ENCODE measurements around the gene RSPO3.
"Not testable (repeated sequence)": the region's sequence is repeated elsewhere in the genome, so short reads cannot be mapped to it uniquely, and the experiment has no call there.

The RSPO3 gene

DNA sequence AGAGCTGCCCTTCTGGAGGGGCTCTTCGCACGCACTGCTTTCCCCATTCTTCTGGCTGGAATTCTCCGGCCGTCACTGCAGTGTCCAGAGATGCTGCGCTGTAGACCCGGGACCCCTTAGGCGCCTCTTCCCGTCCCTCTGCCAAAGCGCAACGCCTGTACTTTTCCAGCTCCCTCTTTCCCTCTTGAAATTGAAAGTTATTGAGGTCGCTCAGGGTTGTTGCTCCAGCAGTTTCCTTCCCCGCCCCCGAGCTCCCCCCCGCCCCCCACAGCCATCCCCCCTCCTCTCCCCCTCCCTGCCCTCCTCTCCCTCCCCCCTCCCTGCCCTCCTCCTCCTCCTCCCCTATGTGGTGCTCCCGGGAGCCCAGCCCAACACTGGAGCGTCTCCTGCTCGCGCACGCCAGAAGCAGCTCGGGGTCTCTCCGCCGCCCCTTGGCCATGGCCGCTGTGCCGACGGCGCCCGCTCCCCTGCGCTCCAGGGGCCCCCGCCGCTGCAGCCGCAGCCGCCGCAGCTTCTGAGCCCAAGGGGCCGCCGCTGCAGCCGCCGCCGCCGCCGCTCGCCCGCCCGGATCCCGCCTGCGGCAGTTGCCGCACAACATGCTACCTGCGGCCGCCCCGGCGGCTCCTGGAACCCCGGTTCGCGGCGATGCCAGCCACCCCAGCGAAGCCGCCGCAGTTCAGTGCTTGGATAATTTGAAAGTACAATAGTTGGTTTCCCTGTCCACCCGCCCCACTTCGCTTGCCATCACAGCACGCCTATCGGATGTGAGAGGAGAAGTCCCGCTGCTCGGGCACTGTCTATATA is at the start of gene RSPO3:
TSS of gene RSPO3 (plus strand) at position 374 of the 804 bp plus-strand sequence. CDS start 522 bp downstream, outside the sequence.
- peak; percentile 36 for DNase-seq (ENCODE audit: low spot score)

DNA sequence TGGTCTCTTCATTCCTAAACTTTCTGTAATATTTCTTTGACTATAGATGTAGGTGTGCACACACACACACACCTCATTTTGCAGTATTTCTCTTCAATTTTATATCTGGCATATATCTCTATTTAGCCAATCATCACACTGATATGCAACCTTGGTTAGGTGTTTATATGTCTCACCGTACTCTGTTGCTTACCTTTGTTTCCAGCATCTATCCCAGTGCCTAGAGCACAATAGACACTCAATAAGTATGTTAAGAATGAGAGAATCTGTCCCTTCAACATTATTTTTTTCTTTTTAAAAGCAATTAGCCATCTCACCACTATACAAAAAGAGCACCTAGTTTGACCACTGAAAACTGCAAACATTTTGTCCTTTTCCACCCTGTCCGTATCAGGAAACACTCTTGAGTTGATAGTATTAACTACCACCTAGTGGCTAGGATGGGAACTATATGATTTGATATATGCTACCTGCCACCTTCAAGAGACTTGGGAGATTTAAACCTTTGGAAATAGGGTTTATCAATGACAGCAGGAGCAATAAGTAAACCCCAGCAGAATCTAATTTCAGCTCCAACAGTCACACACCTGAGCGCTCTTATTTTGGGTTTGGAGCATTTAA is 48.7 kb upstream of the RSPO3 start:
- DNase-seq (ENCODE audit: low spot score): peak; percentile 17

DNA sequence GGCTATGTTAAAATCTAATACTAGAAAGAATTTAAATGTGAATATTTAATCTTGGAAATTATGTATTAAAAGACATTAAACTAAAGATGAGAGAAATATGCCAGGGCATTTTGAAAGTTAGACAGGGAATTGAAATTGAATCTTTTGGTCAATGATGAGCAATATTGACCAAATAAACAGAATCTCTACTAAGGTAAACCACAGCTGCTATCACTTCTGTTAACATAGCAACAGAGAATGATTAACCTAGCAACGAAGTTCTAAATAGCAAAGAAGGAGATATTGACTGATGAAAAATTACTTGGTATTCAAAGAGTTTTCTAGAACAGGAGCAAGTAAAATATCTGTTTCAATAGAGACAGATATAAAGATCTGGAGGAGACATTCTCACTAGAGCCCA is 45.2 kb upstream of the RSPO3 start:
- no peak for DNase-seq (ENCODE audit: low spot score)

DNA sequence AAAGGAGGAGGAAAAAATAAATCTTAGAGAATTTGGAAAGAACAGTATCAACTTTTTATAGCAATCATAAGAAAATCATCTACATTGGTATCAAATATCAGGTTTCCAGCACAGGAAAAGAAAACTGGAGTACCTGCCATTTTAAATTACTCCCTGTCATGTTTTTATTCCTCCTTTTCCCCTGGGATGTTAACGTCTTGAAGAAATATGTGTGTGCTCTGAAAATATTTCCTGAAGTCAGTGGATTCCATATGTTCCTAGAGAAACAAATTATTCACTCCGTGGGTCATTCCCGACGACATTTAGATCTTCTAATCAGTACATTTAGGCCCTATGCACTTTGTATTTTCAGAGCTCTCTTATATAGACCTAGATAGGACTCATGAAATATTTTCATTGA is 42.0 kb upstream of the RSPO3 start:
- DNase-seq (ENCODE audit: low spot score): no peak

DNA sequence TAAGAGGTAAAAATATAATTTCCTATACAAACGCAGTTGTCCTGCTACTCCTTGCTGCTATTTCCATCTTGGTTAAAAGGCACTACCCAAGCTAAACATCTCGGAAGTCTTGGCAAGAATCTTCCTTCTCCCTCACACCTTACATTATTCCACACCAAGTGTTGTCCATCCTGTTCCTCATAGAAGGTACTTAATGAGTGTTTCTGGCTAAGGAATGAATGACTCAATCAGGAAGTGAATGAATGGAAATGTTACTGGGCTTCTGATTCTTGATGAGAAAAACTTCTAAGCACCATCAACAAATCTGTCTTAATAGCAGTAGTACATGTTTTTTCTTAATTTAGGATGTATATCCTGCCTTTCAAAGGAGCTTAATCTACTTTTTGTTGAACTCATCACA is 40.6 kb upstream of the RSPO3 start:
- no peak for DNase-seq (ENCODE audit: low spot score)

DNA sequence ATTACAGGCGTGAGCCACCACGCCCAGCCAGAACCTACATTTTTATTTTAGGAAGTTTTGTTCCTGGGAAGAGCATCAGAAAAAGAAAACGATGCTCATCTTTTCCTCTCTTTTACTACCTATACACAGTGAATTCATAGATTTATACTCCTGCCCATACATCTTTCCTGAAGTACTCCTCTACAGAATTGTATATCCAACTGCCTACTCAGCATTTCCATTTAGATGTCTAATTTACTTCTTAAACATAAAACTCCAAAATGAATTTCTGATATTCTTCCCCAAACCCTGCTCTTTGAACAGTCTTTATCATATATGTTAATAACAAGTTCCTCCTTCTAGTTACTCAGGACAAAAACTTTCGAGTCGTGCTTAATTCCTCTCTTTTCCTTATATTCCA is 39.8 kb upstream of the RSPO3 start:
- no peak for DNase-seq (ENCODE audit: low spot score)

- no peak for DNase-seq (ENCODE audit: low spot score)
Measured at GRCh38 chr6:127079681-127080080, 38.8 kb upstream of the RSPO3 start.

DNA sequence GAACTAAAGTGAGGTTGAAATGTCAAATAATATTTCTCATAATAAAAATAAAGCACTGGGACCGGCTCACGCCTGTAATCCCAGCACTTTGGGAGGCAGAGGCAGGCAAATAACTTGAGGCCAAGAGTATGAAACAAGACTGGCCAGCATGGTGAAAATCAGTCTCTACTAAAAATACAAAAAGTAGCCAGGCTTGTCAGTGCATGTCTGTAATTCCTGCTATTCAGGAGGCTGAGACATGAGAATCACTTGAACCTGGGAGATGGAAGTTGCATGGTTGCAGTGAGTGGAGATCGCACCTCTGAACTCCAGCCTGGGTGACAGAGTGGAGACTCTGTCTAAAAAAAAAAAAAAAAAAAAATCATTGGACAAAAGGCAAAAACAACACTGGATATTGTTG is 38.4 kb upstream of the RSPO3 start:
- no peak for DNase-seq (ENCODE audit: low spot score)

DNA sequence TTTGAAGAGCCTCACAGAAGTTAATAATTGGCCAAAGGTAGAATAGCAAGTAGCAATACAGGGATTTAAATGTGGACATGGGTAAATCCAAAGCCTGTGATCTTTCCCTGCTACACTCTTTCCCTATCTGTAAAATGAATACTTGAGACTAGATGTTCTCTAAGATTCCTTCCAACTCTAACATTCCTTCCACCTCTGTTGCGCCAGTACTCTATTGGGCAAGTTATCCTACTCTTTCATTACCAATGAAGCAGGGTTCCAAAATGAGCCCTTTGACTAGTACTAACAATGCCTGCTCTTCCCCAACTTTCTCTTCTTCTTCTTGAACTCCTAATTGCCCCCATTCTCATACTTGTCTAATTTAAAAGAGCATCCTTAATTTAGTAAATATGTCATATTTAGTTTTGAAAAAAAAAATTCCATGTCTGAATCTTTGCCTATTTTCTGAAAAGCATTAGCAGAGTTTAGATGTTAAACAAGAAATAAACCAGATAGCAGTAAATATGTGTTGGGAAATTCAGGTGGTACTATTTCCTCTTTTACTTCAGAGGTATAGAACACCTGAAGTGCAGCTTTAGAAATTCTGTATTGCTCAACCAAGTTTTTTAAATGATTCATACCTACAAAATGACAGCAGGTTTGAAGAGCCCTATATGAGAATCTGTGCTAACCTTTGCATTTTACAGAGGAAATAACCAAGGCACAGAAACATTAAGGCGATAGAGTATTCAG is 35.1 kb upstream of the RSPO3 start:
- DNase-seq (ENCODE audit: low spot score): no peak

- DNase-seq (ENCODE audit: low spot score): no peak
Measured at GRCh38 chr6:127083963-127084310, 34.5 kb upstream of the RSPO3 start.

GRCh38 chr6:127085181-127085580 is 33.3 kb upstream of the RSPO3 start:
- no peak for DNase-seq (ENCODE audit: low spot score)

- DNase-seq (ENCODE audit: low spot score): no peak
Measured at GRCh38 chr6:127090051-127090450, 28.4 kb upstream of the RSPO3 start.

GRCh38 chr6:127092466-127092865 is 26.0 kb upstream of the RSPO3 start:
- no peak for DNase-seq (ENCODE audit: low spot score)

DNA sequence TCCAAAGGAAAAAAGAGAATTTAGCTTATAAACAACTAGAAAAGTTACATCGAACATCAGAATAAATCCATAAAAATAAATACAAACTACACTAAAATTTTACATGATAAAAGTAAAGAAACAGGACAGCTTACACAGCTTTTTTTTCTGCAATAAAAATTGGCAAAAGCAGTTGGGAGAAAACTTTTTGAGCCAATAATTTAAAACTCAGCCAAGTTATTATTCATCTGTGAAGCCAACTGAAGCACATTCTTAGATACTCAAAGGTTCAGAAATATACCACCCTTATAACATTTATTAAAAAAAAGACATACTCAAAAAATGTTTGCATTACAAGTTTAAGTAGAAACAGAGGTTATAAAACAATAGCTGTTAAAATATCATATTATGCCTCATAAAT is 23.7 kb upstream of the RSPO3 start:
- DNase-seq (ENCODE audit: low spot score): no peak

DNA sequence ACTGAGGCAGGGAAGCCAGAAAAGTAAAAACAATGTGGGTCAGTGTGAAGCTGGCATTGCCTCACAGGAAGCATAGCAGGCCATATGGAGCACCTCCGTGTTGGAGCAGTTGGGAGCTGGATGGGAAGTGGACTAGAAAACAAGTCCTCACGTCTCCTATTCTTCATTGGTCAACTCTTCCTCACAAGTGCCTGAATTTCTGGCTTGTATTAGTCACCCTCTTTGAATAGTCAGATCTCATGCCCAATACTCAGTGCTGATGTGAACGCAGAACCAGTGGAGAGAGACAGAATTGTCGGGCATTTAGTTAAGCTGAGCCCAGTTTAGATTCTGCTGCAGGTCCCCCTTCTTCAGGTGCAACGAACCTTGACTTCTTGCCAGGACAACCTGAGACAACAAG is 22.3 kb upstream of the RSPO3 start:
- no peak for DNase-seq (ENCODE audit: low spot score)

DNA sequence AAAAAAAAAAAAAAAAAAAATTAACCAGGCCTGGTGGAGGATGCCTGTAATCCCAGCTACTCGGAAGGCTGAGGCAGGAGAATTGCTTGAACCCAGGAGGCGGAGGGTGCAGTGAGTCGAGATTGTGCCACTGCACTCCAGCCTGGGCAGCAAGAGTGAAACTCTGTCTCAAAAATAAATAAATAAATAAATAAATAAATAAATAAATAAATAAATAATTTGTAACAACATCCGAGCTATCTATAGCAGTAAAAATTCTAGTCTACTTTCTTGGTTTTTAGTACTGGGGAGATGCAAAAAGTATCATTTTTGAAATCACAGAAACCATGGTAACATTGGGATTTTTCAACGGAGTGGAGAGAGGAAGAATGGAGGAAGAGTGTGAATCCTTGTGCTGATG is 21.0 kb upstream of the RSPO3 start:
- not testable (repeated sequence) for DNase-seq (ENCODE audit: low spot score)

DNA sequence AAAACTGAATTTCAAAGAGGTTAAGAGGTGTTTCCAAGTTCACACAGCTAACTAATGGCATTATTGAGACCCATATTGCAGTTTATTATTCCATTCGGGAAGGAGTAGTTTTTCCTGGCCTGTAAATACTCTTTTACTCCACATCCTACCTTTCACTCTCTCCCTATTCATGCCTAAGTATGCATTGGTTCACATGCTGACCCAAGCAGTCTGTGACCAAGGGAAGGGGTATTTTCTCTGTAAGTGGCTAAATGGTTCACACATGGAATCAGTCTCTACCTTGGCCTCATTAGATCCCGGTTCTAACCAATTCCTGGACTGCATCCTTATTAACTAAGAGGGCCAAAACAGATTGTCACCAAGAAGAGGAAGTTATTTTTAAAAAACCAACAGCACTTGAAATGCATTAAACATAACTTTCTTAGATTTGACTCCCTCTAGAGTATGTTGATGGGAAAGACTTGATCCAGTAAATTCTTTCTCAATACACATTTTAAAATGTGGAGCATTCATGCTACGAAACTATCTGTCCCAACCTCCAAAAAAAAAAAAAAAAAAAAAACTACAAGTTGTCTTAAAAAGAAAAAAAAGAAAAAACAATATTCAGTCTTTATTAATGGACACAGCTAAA is 17.8 kb upstream of the RSPO3 start:
- DNase-seq (ENCODE audit: low spot score): no peak

DNA sequence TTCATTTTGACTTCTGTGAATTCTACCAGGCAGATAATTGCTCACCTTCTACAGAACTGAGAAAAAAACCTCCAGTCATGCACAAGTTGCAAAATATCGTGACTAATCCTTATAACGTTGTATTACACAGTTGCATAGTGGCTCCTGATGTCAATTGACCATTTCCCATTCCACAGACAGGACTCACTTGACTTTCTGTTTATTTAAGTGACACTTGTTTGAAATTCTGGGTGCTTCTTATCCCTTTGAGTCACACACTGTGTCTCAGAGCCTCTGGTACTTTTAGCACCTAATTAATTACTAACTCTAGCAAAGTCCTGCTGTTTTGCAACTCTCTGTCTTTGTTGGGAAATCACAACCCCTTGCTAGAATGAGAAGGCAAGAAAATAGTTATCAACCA is 16.2 kb upstream of the RSPO3 start:
- peak; percentile 55 for DNase-seq (ENCODE audit: low spot score)

- no peak for DNase-seq (ENCODE audit: low spot score)
Measured at GRCh38 chr6:127102859-127103258, 15.6 kb upstream of the RSPO3 start.

DNA sequence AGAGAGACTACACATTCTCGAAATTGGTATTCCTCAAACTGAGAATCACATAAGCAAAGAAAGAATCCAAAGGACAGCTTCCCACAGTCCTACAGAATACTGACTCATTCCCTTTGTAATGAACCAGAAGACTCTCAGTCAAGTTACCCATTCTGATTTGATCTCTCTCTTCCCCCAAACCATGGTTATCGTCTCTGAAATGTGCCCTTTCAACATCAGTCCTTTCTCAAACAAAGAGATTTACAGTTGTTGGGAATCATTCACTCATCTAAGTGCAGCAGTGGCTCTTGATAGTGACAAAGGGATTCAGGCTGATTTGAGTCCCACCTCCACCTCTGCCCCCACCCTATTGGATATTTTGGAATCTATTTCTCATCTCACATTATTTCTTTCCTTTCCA is 15.0 kb upstream of the RSPO3 start:
- DNase-seq (ENCODE audit: low spot score): no peak

- no peak for DNase-seq (ENCODE audit: low spot score)
Measured at GRCh38 chr6:127107916-127108315, 10.6 kb upstream of the RSPO3 start.

DNA sequence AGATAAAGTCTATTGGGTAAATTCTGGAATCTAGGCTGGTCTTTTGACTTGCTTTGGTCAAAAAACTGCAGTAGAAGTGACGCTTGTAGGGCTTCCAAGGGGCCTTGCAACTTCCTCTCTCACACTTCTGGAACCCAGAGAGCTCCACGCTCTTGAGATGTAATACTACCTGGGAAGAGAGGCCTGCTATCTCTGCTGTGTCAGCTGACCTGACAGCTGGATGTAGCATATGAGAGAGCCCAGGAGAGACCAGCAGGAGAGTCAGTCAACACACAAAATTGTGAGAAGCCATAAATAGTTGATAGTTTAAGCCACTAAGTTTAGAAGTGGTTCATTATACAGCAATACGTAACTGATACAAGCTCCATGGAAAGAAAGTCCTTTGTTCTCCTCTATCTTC is 7.8 kb upstream of the RSPO3 start:
- DNase-seq (ENCODE audit: low spot score): no peak

DNA sequence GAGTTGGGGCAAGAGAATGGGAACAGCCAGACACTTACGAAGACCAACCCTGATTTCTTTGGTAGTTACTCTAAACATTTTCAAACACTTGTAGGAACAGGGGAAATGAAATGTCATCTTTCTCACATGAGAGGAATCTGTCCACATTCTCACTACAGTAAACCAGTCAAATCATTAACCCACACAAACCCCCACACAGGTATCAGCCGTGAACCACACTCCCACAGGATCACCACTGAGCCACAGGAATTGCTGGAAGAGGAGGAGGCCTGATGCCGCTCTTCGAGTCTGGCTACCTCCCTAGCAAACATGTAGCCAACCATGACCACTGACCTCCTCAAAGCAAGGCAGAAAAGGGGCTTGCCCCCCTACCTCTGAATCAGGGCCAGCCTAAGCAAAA is 6.9 kb upstream of the RSPO3 start:
- DNase-seq (ENCODE audit: low spot score): no peak
